Activated naive CD4-positive, alpha-beta T cell treated with anti-CD3 and anti-CD28 coated beads, Interleukin-2, amount 50 U/mL, for 16 hours (primary cell): Measurements from ENCODE around the gene BTBD17.
A peak's percentile ranks its signal among the peaks of the same experiment; 100 is the strongest.

Experiments used
- DNase-seq: peaks from one replicate; pipeline ENCODE4 v3.0.0-alpha.2; 2020

Gene BTBD17

GRCh38 chr17:74334393-74335039, 27.2 kb downstream of the BTBD17 start:
- no peak for DNase-seq

GRCh38 chr17:74332763-74333283, 28.8 kb downstream of the BTBD17 start:
- no peak for DNase-seq

GRCh38 chr17:74332017-74332650, 29.5 kb downstream of the BTBD17 start:
- DNase-seq = no peak

GRCh38 chr17:74330446-74330845, 31.2 kb downstream of the BTBD17 start:
- DNase-seq = no peak

- no peak for DNase-seq
Observed at GRCh38 chr17:74329378-74329777, 32.3 kb downstream of the BTBD17 start.

GRCh38 chr17:74328487-74328886, 33.2 kb downstream of the BTBD17 start:
- no peak for DNase-seq

- DNase-seq = no peak
Observed at GRCh38 chr17:74326506-74326905, 35.2 kb downstream of the BTBD17 start.

- peak; percentile 44 for DNase-seq
Observed at GRCh38 chr17:74325743-74326379, 35.8 kb downstream of the BTBD17 start, which contains the start of gene KIF19. Gene KIF19 (plus strand): TSS chr17:74326226. CDS start chr17:74326350, 124 bp downstream.

- DNase-seq = no peak
Observed at GRCh38 chr17:74325376-74325742, 36.3 kb downstream of the BTBD17 start.

GRCh38 chr17:74324521-74324920, 37.1 kb downstream of the BTBD17 start:
- no peak for DNase-seq

- DNase-seq = no peak
Observed at GRCh38 chr17:74318391-74318790, 43.3 kb downstream of the BTBD17 start.

GRCh38 chr17:74317071-74317470, 44.6 kb downstream of the BTBD17 start:
- DNase-seq = no peak

GRCh38 chr17:74316220-74316619, 45.4 kb downstream of the BTBD17 start:
- no peak for DNase-seq

GRCh38 chr17:74314877-74315276, 46.8 kb downstream of the BTBD17 start:
- DNase-seq = no peak

GRCh38 chr17:74309902-74310301, 51.8 kb downstream of the BTBD17 start:
- DNase-seq = no peak

- DNase-seq = no peak
Observed at GRCh38 chr17:74307984-74308773, 53.5 kb downstream of the BTBD17 start.
